HG03066 (cell line): ENCODE data around the gene DPF3.

Experiments
- ATAC-seq: cut with Tn5 transposase; IDR thresholded peaks from one replicate; pipeline ENCODE4 v1.9.1; 2021; ENCODE audit warnings: low read depth; ENCODE audit not compliant: unreplicated experiment

DPF3 gene

DNA sequence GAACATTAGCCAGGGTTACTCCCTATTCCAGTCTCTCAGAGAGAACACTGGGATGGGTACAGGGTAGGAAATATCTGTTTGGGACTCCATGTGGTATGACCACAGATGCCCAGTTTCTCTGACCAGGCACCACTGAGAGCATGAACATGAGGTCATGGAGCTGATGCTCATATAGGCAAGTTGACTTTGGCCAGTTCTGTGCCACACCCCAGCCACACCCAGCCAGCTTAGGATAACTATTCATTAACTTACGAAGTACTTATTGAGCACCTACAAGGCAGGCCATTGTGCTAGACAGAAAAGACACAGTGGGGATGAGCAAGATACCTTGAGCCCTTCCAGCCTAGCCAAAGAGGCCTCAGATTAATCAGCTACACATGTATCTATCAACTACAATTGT is 262.5 kb downstream of the DPF3 start:
- ATAC-seq = no peak

DNA sequence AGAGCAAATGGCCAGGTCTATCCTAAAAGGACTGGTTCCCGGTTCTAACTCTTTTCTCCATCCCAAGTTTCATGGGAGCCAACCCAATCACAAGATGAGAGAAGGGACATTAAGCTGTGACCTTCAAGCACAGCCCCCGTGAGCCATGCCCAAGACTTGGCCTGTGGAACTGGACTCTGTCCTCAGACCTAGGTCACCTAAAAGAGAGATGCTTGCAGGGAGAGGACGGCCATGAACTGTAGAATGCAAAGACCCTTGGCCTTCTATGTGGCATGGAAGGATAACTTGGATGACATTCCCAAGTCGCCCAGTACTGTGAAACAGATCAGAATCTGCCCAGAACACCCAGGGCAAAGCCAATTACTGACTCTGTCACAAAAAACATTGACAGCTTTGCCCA is 263.5 kb downstream of the DPF3 start:
- no peak for ATAC-seq

DNA sequence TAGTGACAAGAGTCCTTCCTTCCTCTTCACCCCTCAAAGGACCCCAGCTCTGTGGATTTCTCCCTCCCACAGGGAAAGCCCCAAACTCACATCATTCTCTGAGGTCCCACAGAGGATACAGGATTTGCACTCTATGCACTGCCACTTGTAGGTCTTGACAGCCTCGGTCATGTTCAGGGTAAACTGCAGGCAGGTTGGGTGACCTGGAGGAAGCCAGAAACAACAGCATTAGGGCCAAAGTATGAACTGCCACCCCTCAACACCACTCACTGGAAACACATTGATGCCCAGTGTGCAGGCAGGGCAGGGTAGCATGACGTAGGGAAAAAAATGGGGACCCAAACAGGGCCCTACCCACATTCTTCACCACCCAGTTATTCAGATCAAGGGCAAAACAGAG is 264.4 kb downstream of the DPF3 start:
- no peak for ATAC-seq

DNA sequence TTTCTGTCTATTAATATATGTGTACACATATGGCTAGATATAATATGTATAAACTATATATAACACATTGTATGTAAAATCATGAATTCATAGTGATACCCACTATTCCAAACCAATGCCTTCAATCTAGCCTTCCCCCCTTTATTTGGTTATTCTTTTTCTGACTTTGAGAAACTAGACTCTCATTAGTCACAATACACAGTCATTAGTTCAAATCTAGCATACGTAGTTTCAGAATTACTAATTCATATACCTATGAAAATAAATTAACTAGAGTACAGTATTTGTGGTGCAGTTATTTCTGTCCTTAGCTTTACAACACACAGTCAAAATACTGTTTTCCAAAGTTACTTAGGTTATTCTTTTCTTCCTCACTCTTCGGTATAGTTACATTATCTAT is 268.2 kb downstream of the DPF3 start:
- ATAC-seq = no peak

DNA sequence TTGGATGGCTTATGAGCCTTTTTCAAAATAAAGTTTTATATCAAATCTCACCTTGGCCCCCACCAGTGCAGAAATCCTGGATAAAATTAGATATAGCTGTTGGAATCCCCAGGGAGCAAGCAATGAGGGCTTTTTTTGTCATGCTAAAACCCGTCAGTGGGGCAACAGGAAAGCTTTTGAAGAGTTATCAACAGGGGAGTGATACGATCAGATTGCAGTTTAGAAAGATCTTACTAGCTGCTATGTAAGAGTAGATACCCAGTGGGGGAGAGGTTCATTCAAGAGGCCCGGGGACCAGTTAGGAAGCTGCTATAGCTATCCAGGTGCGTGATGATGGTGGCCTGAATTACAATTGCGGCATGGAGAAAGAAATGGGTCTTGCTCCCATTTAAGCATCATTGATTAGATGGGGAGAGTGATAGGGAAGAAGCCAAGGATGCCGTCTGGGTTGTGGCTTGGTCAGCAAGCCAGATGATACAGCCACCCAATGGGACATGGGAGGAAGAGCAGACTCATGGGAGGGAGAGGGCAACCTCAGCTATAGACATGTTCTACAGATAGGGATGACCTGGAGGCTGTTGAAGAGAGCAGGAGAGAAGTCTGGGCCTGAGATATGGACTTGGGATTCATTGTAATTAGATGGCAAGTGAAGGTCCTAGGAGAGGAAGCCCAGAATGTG is 272.4 kb downstream of the DPF3 start:
- no peak for ATAC-seq

DNA sequence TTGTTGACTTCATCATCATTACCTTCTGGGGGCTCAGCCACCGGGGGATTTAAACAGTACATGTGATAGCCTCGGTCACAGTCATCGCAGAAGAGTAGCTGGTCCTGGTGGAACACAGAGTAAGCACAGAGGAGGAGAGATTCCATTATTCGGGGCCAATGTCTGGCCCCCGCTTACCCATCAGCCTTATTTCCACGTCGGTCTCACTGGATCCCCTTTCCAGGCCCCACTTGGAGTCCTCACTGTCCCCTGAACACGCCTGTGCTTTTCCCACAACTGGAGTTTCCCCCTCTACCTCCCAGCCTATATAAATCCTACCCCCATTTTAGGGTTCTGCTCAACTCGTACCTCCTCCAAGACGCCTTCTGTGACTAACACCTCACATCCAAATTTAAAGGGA is 274.0 kb downstream of the DPF3 start:
- no peak for ATAC-seq

DNA sequence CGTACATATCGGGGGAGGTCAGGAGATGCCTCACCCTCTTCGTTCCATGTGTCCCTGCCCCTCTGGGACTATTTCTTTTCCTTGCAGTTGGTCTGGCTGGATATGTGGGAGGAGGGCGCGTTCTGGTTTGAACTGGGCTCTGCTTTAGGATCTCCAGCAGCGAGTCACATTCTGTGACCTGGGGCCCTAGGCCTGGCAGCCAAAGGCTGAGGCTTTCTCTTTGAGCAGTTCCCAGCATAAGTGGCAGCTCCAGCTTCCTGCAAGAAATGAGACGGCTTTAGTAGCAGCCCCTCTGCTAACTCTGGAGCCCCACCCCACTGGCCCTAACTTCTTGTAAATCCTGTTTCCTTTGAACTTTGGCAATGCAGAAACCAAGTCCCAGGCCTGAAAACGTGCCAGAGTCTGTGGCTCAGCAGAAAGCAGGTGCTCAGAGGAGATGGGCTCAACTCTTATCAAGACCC is 274.8 kb downstream of the DPF3 start:
- ATAC-seq = no peak

DNA sequence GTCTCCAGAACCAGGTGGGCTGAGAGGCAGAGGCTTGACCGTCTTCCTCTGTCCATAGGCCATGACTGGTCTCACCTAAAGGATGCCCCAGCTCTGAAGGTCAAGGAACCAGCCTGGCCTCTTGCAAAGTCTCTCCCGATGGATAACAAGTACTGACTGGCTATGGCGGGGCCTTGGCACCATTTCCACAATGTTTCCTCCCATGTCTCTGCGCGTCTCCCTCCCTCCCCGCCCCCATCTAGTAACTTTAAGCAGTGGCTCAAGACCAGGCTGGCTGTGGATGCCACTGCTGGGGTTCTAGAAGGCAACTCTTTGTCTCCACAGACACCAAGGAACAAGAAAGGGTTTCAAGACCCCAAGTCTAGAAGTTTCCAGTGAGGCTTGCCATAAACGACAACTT is 275.5 kb downstream of the DPF3 start:
- ATAC-seq = no peak

DNA sequence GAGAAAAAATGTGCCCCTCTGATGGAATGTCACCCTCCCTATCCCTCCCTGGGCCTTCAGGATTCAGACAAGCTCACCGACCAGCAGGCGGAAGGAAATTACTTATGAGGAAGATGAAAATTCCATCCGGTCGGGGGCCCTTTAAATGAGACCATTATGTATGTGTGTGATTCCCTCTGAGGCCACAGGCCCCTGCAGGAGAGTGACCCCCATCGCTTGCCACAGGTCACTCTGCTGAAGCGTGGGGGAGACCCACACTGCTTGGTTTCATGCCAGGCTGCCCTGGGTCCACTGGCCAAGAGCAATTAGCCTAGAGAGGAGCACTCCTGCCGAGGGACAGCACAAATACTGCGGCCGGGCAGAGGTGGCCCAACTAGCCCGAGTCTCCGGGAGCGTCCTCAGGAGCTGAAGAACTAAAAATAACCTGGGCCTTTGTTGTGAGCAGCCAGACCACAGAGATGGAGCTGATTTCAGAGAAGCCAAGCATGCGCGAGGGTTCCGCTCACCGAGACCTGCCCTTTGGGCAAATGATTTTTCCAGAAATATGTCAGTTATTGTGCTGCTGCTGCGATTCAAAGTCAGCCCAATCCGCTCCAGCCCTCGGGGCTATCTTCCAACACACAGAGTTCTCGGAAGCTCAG is 276.4 kb downstream of the DPF3 start:
- ATAC-seq = no peak

DNA sequence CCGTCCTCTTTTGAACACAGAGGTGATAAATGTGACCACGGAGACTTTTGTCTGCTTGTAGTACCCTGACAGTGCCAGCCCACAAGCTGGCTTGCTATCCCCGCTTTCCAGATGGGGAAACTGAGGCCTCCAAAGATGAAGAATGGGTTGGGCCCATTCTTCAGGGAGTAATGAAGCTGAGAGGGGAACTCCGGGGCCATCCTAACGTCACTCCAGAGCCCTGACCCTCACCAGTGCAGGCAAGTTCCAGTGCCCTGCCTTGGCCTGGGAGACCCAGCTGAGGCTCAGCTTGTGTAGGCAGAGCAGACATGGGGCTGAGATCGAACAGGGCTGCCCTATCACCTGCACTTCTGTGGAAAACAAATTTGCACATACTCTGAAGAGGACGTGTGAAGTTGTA is 277.1 kb downstream of the DPF3 start:
- no peak for ATAC-seq

DNA sequence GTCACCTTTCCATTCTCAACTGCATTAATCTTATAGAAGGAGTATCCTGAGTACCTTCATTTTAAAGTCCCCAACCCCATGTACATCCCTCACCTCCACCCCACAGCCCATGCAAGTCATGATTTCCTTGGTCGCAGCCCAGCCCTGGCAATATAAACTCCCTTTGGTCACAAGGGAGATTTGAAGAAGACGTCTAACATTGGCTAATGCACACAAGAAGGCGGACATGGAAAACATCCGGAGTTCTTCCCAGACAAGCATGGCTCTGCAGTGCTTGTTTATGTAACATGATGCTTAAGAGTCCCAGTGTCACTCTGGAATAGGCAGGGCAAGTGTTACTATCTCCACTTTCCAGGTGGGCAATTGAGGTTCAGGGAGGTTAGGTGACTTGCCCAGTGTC is 277.6 kb downstream of the DPF3 start:
- ATAC-seq = no peak

DNA sequence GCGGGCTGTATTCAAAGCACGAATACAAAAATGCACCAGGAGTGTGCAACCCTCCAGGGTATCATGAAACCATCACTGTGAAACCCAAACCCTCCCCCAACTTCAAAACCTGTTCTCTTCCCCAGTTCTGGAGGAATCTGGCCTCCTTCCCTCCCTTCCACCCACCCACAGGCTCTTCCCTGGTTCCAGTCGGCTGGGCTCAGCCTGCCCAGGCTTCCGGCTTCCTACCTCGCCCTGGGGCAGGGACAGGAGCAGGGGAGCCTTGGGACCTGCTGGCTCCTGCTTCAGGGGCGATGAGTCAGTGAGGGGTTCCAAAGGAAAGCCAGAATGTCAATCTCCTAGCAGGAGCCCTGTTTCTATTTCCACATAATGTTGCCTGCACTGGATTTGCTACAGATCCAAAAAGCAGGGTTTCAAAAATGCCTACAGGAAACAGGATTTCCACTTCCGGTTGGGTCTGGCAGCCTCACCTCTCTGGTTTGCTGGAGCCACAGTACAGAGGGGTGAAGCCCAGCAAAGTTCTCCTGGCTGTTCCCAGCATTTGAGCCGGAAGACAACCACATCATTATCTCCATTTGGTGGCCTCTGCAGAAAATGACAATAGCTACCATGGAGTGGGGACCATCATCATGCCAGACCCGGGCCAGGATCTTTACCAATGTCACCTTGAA is 278.3 kb downstream of the DPF3 start:
- no peak for ATAC-seq

DNA sequence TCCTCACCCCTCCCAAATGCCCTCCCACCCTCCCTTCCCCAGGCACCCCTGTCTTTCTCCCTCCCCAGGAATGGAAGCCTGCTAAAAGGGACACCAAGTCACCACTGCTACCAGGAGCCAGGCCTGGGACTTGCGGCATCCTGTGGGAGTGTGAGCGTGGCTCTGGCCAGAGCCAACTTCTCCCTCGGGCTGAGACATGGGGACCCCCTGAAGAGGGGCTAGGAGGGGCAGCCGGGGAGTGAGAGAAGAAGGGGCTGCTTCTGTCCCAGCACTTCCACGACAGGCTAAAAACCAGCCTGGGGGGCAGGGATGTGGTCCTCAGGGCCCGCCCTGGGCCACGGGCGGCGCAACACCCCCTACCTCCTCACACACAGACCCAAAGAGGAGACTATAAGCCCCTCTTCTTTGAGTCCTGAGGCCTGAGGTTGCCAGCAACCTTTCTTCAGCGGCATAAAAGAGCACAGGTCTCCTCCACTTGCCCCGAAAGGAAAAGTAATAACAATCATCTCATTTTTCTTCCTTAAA is 278.9 kb downstream of the DPF3 start:
- ATAC-seq = no peak

DNA sequence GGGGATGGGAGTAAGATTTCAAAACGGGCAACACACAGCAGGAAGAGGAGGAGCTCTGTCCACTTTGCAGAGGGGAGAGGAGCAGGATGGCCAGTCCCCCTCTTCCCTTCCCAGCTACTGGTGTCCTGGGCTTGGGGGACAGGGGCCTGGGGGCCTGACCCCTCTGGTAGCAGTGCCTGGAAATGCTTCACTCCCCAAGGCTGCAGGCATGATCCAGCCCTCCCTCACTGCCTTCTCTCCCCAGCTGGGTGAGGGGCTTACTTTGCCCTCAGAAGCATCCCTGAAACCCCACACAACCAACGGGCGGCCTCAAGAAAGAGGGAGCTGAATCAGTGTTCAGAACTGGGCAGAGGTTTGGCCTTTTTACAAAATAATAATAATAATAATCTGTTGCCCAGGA is 279.5 kb downstream of the DPF3 start:
- no peak for ATAC-seq

DNA sequence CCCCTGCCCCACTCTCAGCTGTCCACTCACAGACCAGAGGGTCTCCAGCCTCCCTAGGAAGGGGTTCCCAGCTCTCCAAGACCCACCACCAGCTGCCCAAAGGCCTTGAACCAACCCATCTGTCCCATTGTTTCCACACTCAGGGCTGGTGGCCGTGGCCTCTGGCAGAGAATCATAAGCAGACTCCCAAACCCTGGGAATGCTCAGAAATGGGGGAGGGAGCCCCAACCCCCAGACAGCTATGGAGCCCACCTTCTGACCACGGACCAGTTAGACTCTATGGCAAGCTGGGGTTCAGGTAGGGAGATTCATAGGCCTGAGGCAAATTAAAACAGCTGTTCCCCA is 280.0 kb downstream of the DPF3 start:
- ATAC-seq = no peak

DNA sequence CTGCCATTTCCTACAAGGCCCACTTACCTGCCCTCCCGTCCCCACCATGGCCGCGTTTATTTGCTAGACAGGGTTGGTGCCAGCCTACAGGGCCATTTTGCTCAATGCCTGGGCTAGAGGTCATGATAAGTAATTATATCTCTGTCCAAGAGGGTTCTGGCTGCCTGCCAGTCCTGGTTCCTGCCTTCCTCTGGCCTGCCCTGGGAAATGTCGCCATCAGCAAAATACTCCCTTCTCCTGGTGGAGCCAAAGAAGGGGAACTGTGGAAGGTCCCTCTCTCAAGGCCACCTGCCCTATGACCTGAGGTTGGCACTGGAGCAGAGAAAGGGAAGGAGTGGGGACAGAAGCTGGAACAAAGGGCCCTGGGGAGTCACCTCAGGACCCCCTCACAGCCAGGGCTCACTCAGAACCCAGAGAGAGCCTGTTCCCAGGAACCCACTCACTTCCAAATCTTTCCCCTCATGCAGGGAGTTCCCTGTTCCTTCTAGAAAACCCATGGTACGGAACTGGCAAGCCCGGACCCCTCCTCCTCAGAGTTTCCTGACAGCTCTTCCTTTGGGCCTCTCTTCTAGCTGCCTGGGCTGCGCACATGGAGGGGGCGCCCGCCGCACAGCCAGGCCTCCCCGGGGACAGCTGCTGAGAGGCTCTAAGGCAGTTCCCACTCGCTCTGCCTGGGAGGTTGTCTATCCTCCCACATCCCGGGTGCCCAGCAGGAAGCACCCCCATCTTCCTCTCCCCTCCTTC is 280.5 kb downstream of the DPF3 start:
- no peak for ATAC-seq

DNA sequence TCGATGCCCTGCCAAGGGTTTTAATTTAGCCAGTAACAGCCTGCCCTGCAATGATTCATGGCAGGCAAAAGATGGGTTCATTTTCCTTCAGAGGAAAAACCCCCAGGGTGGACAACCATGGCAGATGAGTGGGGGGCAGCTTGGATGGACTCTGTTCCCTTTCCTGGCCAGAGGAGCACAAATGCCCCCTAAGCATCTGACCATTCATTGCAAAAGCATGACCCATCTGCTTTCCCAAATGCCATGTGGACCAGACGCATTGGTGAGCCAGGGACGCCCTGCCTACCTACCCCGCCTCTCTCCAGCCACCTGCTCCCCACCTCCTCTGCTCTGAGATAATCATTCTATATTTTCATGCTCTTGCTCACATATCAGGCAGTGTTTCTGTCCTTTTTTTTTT is 281.9 kb downstream of the DPF3 start:
- ATAC-seq = no peak

DNA sequence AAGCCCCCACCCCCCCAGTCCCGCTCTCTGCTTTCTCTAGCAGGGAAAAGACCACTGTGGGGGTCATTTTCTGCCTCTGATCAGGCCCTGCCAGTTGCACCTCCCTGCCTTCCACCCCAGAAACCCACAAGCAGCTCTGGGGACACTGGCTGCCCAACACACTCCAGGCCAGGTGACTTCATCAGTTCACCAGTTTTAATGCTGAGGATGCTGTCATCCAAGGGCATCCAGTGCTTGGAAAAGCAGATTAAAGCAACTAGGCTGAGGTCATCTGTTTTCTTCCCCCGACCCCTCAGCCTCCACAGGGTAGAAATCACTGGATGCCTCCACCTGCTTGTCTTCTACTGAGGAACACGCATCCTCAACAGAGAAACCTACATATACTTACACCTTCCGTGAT is 282.4 kb downstream of the DPF3 start:
- no peak for ATAC-seq

DNA sequence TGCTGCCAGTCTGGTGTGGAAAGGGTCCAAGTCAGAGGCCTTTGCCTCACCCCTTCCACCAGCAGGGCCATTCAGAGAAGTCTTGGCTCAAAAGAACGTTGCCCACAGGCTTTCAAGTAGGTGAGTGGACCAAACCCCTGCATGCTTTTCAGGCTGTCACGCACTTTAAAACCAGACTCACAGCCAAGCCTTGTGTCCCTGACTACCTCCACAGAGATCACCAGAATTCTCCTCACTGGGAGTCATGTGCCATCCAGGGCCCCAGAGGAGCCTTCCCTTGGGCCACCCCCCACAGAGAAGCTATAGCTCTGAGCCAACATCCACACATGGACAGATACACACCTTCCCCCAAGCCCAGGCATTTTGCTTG is 283.1 kb downstream of the DPF3 start:
- no peak for ATAC-seq

DNA sequence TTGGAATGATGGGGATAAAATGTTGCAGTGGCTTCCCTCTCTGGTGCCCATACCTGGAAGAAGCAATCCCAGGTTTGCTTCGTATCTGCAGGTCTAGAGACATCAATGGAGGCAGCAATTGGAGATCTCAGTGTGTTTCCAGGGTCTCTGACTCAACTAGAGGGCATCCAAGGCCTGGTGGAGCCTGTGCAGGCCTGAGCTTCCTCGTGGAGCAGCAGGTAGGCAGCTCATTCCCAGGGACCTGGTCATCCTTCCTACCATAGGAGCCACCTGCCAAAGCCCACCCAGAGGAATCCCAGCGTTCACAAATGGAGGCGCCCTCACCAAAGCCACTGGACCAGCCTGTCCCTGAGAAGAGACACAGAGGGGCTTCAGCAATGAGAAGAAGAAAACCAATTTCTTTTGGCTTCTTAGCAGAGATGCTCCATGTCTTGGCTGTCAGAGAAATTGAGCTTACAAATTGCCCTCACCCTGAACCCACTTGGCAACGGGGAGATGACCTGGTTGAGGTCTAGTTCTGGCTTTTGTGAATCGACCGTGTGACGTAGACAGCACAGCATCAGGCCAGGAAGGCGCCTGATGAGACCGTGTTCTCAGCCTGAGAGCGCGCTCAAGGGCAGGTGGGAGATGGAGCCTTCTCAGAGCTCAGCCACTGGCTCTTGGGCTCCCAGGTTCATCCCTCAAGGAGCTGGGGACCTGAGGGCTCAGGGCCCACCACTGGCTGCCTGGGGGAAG is 283.6 kb downstream of the DPF3 start:
- ATAC-seq = no peak
